Endothelial cell of umbilical vein (primary cell): ENCODE data around the gene ARHGAP45. TPM values are rescaled to one million over a fixed set of nuclear protein-coding genes. Genes with fewer than 3 reads are reported as not detected.

Experiments
- BruUV-seq: library from RNA; stranded (reverse); fragments of 400-500 nt; replicated peaks from 2 replicates; lab custom pipeline; 2021; lab: Mats Ljungman, UMichigan
- CTCF ChIA-PET: fragments of 300-600, 350-600 bp; sonication (Branson Sonifier 250); formaldehyde crosslinking; loops from one replicate; lab custom pipeline; 2021; ENCODE audit warnings: antibody characterized with exemption, inconsistent platforms; lab: Charles Lee
- POLR2A ChIA-PET: fragments of 300-600, 350-600 bp; sonication (Branson Sonifier 250); formaldehyde crosslinking; loops from one replicate; lab custom pipeline; 2021; ENCODE audit warnings: antibody characterized with exemption, inconsistent platforms; lab: Charles Lee
- DNase-seq: peaks from one replicate; pipeline ENCODE4 v3.0.0-alpha.2; 2011; ENCODE audit warnings: low read depth, low spot score
- FAIRE-seq: peaks from 2 replicates; lab custom pipeline; 2011; peaks lifted over from hg19 to GRCh38; lab: Jason Lieb, UNC
- H2AFZ ChIP-seq: 2 replicates; pipeline ENCODE4 v1.6.0; 2012; ENCODE audit warnings: low read depth, low read length, control low read depth, inconsistent platforms
- H3K27ac ChIP-seq: 2 replicates; pipeline ENCODE4 v1.5.1; 2011; ENCODE audit warnings: low read depth, mild to moderate bottlenecking, control low read depth, low read length, moderate library complexity; ENCODE audit not compliant: insufficient read depth
- H3K27me3 ChIP-seq, 2 experiments: 2 replicates each; pipeline versions ENCODE4 v1.6.0 to v1.6.1; 2011; ENCODE audit warnings: low read length in 2 of 2, mixed read lengths in 1 of 2; ENCODE audit not compliant: control insufficient read depth in 2 of 2, insufficient read depth in 2 of 2
- H3K36me3 ChIP-seq, 2 experiments: 2 replicates in 1 of 2; 3 replicates in 1 of 2; pipeline ENCODE4 v1.5.1; 2011; ENCODE audit warnings: low read length in 2 of 2, mild to moderate bottlenecking in 1 of 2, moderate library complexity in 1 of 2; ENCODE audit not compliant: control insufficient read depth in 2 of 2, insufficient read depth in 2 of 2; ENCODE audit errors: extremely low read depth in 1 of 2
- H3K4me1 ChIP-seq: 3 replicates; pipeline ENCODE4 v1.5.1; 2011; ENCODE audit warnings: mild to moderate bottlenecking, low read length; ENCODE audit not compliant: control insufficient read depth, insufficient read depth; ENCODE audit errors: extremely low read depth
- H3K4me2 ChIP-seq: 2 replicates; pipeline ENCODE4 v1.6.1; 2011; ENCODE audit warnings: low read length, control low read depth, mixed read lengths; ENCODE audit not compliant: insufficient read depth
- H3K4me3 ChIP-seq, 3 experiments: fragments of 200-600 bp in 1 of 3; sonication (generic), shearing (Covaris generic) in 1 of 3; replicated peaks in 1 of 3; 2 replicates each; pipeline ENCODE4 v1.5.1; 2011 to 2016; ENCODE audit warnings: control low read depth in 3 of 3, low read length in 3 of 3, mild to moderate bottlenecking in 2 of 3, inconsistent platforms in 1 of 3, low read depth in 1 of 3, moderate library complexity in 1 of 3; ENCODE audit not compliant: insufficient read depth in 1 of 3
- H3K79me2 ChIP-seq: 2 replicates; pipeline ENCODE4 v1.6.0; 2012; ENCODE audit warnings: low read length, inconsistent platforms; ENCODE audit not compliant: control insufficient read depth, insufficient read depth
- H3K9ac ChIP-seq: replicated peaks from 2 replicates; pipeline ENCODE3; 2011; ENCODE audit warnings: low read length, control low read depth; ENCODE audit not compliant: insufficient read depth; ENCODE audit errors: extremely low read depth
- H3K9me1 ChIP-seq: replicated peaks from 3 replicates; pipeline ENCODE4 v1.6.0; 2011; ENCODE audit warnings: mild to moderate bottlenecking, low read length; ENCODE audit not compliant: control insufficient read depth, insufficient read depth; ENCODE audit errors: extremely low read depth
- H3K9me3 ChIP-seq: replicated peaks from 2 replicates; pipeline ENCODE4 v1.5.1; 2012; ENCODE audit warnings: low read length, inconsistent platforms; ENCODE audit not compliant: control insufficient read depth, insufficient read depth
- H4K20me1 ChIP-seq: replicated peaks from 2 replicates; pipeline ENCODE3; 2011; ENCODE audit warnings: mild to moderate bottlenecking, low read length; ENCODE audit not compliant: control insufficient read depth, insufficient read depth; ENCODE audit errors: extremely low read depth
- EZH2 ChIP-seq: IDR thresholded peaks from 2 replicates; pipeline ENCODE4 v1.6.1; 2012; ENCODE audit warnings: borderline replicate concordance, low read depth, mild to moderate bottlenecking, moderate library complexity, low read length, inconsistent platforms; ENCODE audit not compliant: severe bottlenecking
- FOS ChIP-seq: IDR thresholded peaks from 2 replicates; pipeline ENCODE4 v1.6.1; 2011; ENCODE audit warnings: mild to moderate bottlenecking, low read length, moderate library complexity, borderline replicate concordance; ENCODE audit not compliant: insufficient read depth
- GATA2 ChIP-seq: IDR thresholded peaks from 2 replicates; pipeline ENCODE4 v1.7.0; 2011; ENCODE audit warnings: low read depth, mild to moderate bottlenecking, moderate library complexity, mixed read lengths, low read length; ENCODE audit not compliant: insufficient read length, insufficient read depth
- JUN ChIP-seq: IDR thresholded peaks from 2 replicates; pipeline ENCODE4 v1.6.1; 2011; ENCODE audit warnings: borderline replicate concordance, low read depth; ENCODE audit not compliant: insufficient read length, insufficient read depth
- MYC ChIP-seq: IDR thresholded peaks from one replicate; pipeline ENCODE4 v1.6.1; 2011; ENCODE audit warnings: mild to moderate bottlenecking, low read depth, low read length
- POLR2A ChIP-seq: IDR thresholded peaks from 2 replicates; pipeline ENCODE4 v1.6.1; 2012; ENCODE audit warnings: low read depth, mild to moderate bottlenecking, control low read depth, low read length
- POLR2AphosphoS5 ChIP-seq: IDR thresholded peaks from 2 replicates; pipeline ENCODE4 v1.6.1; 2012; ENCODE audit warnings: low read depth, mild to moderate bottlenecking, control low read depth, low read length, moderate library complexity; ENCODE audit not compliant: insufficient read depth
- dilution Hi-C: fragments of 300-500 bp; cut with MboI; formaldehyde crosslinking; loops from one replicate; pipeline ENCODE4 v1.15.0; 2019; ENCODE audit warnings: low sequenced_read_pairs; ENCODE audit not compliant: extremely low pct_ligation_motif_present
- intact Hi-C: fragments of 100-400 bp; cut with micrococcal nuclease; formaldehyde crosslinking; loops from one replicate; pipeline ENCODE4 v1.10.0; 2022
- polyA plus RNA-seq, 4 experiments: library from polyadenylated mRNA; depleted of rRNA in 3 of 4; stranded (reverse) in 3 of 4; unstranded in 1 of 4; fragments of >200 nt; gene quantifications; 2 replicates each; pipeline versions ENCODE4 v1.2.1 to v1.2.3, GENCODE V29; 2011 to 2012; ENCODE audit warnings: missing spikeins in 1 of 4
- total RNA-seq: library from RNA; stranded (reverse); gene quantifications from 2 replicates; pipeline ENCODE4 v1.2.3, GENCODE V29; 2021
- TF ChIP-seq, protein P1 (sequence below), 2 donors: IDR thresholded peaks; 1 replicate in 1 of 2; 2 replicates in 1 of 2; pipeline ENCODE4 v1.5.1; 2011; ENCODE audit warnings: low read length in 2 of 2, mild to moderate bottlenecking in 2 of 2, moderate library complexity in 2 of 2, control low read depth in 1 of 2, inconsistent platforms in 1 of 2, low read depth in 1 of 2; ENCODE audit not compliant: insufficient read depth in 1 of 2; ENCODE audit errors: extremely low read depth in 1 of 2
- TF ChIP-seq, protein P2 (sequence below): IDR thresholded peaks from 2 replicates; pipeline ENCODE4 v1.6.1; 2011; ENCODE audit not compliant: insufficient read depth, insufficient read length

Gene ARHGAP45
- total and polyA plus RNA-seq, 2 donors (not counting 3 experiments of a cell fraction or from before 2014, with no cell fraction given): 7.5 to 10.4 TPM

DNA sequence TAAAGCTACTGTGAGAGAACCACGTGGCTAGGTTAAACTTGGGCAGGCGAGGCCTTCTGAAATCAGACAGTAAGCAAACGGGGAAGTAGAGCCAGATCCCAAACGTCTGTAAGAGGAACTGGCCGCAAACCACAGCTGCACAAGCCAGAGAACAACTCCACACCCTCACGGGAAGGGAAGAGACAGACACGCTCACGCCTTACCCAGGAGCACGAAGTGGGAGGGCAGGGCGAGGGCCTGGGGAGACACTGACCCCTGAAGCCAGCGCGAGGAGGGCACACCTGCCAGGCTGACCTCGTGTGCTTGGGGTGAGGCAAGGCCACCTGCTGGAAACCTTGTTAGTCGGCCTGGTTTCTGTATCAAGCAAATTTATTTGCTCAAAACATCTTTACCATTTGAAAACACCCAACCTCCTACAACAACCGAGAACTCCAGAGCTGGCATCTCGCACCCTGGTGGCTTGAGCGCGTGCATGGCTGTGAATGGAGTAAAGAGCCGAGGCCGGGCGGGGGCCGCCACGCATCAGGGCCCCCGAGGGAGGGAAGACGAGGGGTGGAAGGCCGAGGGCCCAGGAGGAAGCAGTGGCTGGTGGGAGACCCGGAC is 20.9 kb downstream of the ARHGAP45 start:
- ChIA-PET POLR2A (no interaction called here), CTCF (no interaction called here)
- no peak overlapping the region for H3K9ac ChIP-seq
- TF ChIP-seq GATA2: no peak
- no peak for TF ChIP-seq POLR2AphosphoS5
- TF ChIP-seq, protein P1, sequence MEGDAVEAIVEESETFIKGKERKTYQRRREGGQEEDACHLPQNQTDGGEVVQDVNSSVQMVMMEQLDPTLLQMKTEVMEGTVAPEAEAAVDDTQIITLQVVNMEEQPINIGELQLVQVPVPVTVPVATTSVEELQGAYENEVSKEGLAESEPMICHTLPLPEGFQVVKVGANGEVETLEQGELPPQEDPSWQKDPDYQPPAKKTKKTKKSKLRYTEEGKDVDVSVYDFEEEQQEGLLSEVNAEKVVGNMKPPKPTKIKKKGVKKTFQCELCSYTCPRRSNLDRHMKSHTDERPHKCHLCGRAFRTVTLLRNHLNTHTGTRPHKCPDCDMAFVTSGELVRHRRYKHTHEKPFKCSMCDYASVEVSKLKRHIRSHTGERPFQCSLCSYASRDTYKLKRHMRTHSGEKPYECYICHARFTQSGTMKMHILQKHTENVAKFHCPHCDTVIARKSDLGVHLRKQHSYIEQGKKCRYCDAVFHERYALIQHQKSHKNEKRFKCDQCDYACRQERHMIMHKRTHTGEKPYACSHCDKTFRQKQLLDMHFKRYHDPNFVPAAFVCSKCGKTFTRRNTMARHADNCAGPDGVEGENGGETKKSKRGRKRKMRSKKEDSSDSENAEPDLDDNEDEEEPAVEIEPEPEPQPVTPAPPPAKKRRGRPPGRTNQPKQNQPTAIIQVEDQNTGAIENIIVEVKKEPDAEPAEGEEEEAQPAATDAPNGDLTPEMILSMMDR (IDR thresholded peaks at IDR 0.05; ENCODE audit: extremely low read depth in 1 of 2, insufficient read depth in 1 of 2, low read depth in 1 of 2, low read length in 2 of 2): no peak
- no peak for TF ChIP-seq MYC
- TF ChIP-seq JUN: no peak
- TF ChIP-seq FOS: no peak
- TF ChIP-seq, protein P2, sequence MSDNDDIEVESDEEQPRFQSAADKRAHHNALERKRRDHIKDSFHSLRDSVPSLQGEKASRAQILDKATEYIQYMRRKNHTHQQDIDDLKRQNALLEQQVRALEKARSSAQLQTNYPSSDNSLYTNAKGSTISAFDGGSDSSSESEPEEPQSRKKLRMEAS: no peak
- TF ChIP-seq EZH2: no peak
- no peak for TF ChIP-seq POLR2A
- no peaks in the 10 kb centered on the region for H4K20me1 ChIP-seq
- no peak overlapping the region for H3K4me2 ChIP-seq
- peaks cover 9 to 26% of the 10 kb centered on the region in 2 experiments for H3K36me3 ChIP-seq
- FAIRE-seq (no peak), DNase-seq (no peak)
- dilution Hi-C loops (no loop called here), intact Hi-C loops (no loop called here)
- TSS peak; percentile 9 for BruUV-seq
- no peak overlapping the region for H2AFZ ChIP-seq
- no peaks in the 10 kb centered on the region for H3K9me1 ChIP-seq
- no peak overlapping the region for H3K4me3 ChIP-seq
- H3K27ac ChIP-seq: no peak overlapping the region
- no peaks in the 10 kb centered on the region for H3K9me3 ChIP-seq
- no peaks in the 10 kb centered on the region for H3K4me1 ChIP-seq
- no peaks in the 10 kb centered on the region for H3K27me3 ChIP-seq
- peaks cover 2% of the 10 kb centered on the region for H3K79me2 ChIP-seq
